ENCODE results near the gene ASCC1.
A peak's percentile ranks its signal among the peaks of the same experiment; 100 is the strongest.
"Not testable (repeated sequence)": the region's sequence is repeated elsewhere in the genome, so short reads cannot be mapped to it uniquely, and the experiment has no call there.

Gene ASCC1

DNA sequence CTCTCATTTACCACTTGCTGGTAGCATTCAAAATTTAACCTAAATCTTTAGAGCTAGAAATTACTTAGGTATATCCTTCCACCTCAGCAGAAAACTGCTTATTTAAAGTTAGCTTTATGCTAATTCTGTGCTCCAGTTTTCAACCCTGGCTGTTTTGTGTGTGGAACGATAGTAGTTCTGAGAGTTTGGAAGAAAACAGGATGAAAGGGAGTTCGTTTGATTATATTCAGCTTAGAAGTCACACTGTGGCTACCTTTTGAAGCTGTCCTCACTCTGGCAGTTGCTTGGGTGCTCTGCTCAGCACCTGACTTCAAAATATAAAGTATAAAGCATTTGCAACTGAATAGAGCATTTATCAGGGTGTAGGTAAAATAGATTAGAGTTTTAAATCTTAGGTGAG is 2.6 kb upstream of the ASCC1 start:
- Mint-ChIP-seq H3K4me3 (peak overlapping the region; percentile 25), H3K27me3 (ENCODE audit: low read depth) (no peaks in the 10 kb centered on the region), H3K4me1 (ENCODE audit: low read depth) (peaks cover 27% of the 10 kb centered on the region), H3K36me3 (ENCODE audit: low read depth) (peaks cover 10% of the 10 kb centered on the region), H3K27ac (peak overlapping the region; percentile 79), H3K9me3 (no peaks in the 10 kb centered on the region)

GRCh38 chr10:72218325-72218724 is 2.2 kb upstream of the ASCC1 start:
- Mint-ChIP-seq H3K9me3 (no peaks in the 10 kb centered on the region), H3K27ac (peak overlapping the region; percentile 79), H3K36me3 (ENCODE audit: low read depth) (peaks cover 7% of the 10 kb centered on the region), H3K27me3 (ENCODE audit: low read depth) (no peaks in the 10 kb centered on the region), H3K4me3 (peak overlapping the region; percentile 25), H3K4me1 (ENCODE audit: low read depth) (peaks cover 23% of the 10 kb centered on the region)

- not testable (repeated sequence) for H3K27ac Mint-ChIP-seq; H3K9me3 Mint-ChIP-seq; H3K27me3 Mint-ChIP-seq (ENCODE audit: low read depth); H3K4me3 Mint-ChIP-seq
- Mint-ChIP-seq H3K4me1 (ENCODE audit: low read depth) (peaks cover 20% of the 10 kb centered on the region), H3K36me3 (ENCODE audit: low read depth) (peaks cover 11% of the 10 kb centered on the region)
Observed at GRCh38 chr10:72211832-72212231, 4.2 kb downstream of the ASCC1 start.

DNA sequence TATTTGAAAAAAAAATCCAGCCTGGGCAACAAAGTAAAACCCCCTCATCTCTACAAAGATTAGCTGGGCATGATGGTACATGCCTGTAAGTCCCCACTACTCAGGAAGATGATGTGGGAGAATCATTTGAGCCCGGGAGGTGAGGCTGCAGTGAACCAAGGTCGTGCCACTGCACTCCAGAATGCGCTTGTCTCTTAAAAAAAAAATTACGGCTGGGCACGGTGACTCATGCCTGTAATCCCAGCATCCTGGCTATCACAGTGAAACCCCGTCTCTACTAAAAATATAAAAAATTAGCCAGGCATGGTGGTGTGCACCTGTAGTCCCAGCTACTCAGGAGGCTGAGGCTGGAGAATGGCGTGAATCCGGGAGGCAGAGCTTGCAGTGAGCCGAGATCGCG is 4.7 kb downstream of the ASCC1 start:
- H3K27ac Mint-ChIP-seq; H3K4me3 Mint-ChIP-seq; H3K27me3 Mint-ChIP-seq (ENCODE audit: low read depth); H3K9me3 Mint-ChIP-seq: not testable (repeated sequence)
- H3K36me3 Mint-ChIP-seq (ENCODE audit: low read depth) = peaks cover 11% of the 10 kb centered on the region
- H3K4me1 Mint-ChIP-seq (ENCODE audit: low read depth) = peaks cover 20% of the 10 kb centered on the region

DNA sequence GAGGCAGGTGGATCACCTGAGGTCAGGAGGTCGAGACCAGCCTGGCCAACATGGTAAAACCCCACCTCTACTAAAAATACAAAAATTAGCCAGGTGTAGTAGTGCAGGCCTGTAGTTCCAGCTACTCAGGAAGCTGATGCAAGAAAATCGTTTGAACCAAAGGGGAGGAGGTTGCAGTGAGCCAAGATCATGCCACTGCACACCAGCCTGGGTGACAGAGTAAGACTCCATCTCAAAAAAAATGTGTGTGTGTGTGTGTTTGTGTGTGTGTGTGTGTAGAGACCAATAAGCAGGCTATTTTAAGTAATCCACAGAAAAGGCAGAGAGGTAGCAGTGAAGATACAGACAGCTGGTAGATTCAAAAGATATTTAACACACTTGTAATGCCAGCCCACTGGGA is 7.5 kb downstream of the ASCC1 start:
- Mint-ChIP-seq H3K4me1 (ENCODE audit: low read depth) (peaks cover 25% of the 10 kb centered on the region), H3K36me3 (ENCODE audit: low read depth) (peaks cover 17% of the 10 kb centered on the region)

DNA sequence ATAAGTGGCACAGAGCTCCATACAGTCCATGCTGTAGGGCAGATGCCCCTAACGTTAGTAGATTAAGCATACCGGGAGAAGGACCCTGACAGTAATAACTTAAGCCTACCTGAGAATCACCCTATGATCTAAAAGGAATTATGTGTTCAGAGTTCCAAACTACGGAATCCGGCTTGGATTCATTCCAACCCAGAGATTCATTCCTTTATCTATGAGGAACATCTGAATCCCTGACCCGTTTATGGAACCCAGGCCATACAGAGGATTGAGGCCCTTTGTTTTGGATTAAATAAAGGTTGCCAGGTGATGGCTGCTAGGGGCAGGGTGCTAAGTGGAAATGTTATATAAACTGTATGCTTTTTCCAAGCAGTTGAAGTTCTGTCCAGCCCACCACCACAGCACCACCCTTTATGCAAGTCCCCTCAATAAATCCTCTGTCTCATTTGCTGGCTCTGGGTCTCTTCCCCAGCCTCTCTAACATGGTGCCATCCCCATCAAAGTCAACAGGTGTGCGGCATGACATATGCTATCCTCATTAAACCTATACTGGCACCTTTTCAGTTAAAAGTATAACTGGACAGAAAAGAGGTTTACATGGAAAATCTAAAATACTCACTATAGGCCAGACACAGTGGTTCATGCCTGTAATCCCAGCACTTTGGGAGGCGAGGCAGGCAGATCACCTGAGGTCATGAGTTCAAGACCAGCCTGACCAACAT is 9.4 kb downstream of the ASCC1 start:
- Mint-ChIP-seq H3K4me1 (ENCODE audit: low read depth) (peaks cover 22% of the 10 kb centered on the region), H3K36me3 (ENCODE audit: low read depth) (peaks cover 21% of the 10 kb centered on the region), H3K27me3 (ENCODE audit: low read depth) (no peaks in the 10 kb centered on the region), H3K4me3 (no peak overlapping the region), H3K27ac (no peak overlapping the region), H3K9me3 (no peaks in the 10 kb centered on the region)

More for the DNA sequence above, 7.5 kb downstream of the ASCC1 start:
- H3K9me3 Mint-ChIP-seq; H3K27me3 Mint-ChIP-seq (ENCODE audit: low read depth): not testable (repeated sequence)
- Mint-ChIP-seq H3K27ac (peak overlapping the region; percentile 91), H3K4me3 (peak overlapping the region; percentile 66)

DNA sequence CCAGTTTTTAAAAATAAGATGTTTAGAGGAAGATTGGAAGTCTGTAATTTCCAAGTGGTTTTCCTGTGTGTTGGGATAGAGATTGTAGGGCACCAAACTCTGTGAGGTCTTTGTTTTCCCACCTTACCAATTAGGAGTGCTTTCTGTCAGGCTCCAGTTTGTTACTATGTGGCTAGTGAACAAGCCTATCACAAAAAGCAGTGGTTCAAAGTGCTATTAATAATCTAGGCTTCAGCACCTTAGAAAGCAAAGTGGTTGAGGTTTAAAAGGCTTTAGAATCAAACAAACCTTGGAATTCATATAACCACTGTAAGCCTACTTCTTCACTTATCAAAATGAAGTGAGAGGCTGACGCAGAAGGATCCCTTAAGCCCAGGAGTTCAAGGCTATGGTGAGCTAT is 11.4 kb downstream of the ASCC1 start:
- H3K36me3 Mint-ChIP-seq (ENCODE audit: low read depth) = peaks cover 23% of the 10 kb centered on the region
- peaks cover under 1% of the 10 kb centered on the region for H3K9me3 Mint-ChIP-seq
- H3K27me3 Mint-ChIP-seq (ENCODE audit: low read depth) = no peaks in the 10 kb centered on the region
- no peak overlapping the region for H3K4me3 Mint-ChIP-seq
- H3K4me1 Mint-ChIP-seq (ENCODE audit: low read depth) = peaks cover 17% of the 10 kb centered on the region
- no peak overlapping the region for H3K27ac Mint-ChIP-seq

DNA sequence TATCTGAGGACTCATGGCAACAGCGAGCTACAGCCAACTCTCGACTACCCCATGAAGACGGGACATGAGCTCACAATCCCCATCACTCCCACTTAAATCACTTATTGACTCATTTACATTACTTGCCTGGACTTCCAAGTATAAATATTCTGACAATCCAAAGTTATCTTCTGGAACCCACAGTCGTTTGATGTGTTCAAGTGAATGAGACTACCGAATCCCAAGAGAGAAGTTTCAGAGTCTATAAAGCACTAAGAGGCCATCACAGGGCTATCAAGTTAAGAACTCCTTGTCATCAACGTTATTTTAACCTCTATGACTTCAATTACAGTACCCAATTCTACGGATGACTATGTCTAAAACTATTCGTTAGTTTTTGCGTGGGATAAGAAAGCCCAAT is 11.8 kb downstream of the ASCC1 start:
- Mint-ChIP-seq H3K36me3 (ENCODE audit: low read depth) (peaks cover 25% of the 10 kb centered on the region), H3K27ac (no peak overlapping the region), H3K27me3 (ENCODE audit: low read depth) (no peaks in the 10 kb centered on the region), H3K4me1 (ENCODE audit: low read depth) (peaks cover 17% of the 10 kb centered on the region), H3K4me3 (no peak overlapping the region), H3K9me3 (peaks cover 3% of the 10 kb centered on the region)

DNA sequence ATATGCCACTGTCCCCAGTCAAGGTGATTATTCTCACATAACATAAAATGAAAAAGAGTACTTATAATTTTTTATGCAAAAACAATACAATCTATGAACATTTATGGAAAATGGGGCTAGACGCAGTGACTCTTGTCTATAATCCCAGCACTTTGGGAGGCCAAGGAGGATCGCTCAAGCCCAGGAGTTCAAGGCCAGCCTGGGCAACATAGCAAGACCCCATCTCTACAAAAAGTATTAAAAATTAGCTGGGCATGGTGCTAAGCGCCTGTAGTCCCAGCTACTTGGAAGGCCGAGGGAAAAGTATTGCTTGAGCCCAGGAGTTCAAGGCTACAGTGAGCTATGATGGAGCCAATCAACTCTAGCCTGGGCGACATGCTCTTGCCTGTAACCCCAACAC is 14.8 kb downstream of the ASCC1 start:
- H3K36me3 Mint-ChIP-seq (ENCODE audit: low read depth) = peaks cover 23% of the 10 kb centered on the region
- peaks cover 3% of the 10 kb centered on the region for H3K9me3 Mint-ChIP-seq
- no peaks in the 10 kb centered on the region for H3K27me3 Mint-ChIP-seq (ENCODE audit: low read depth)
- peaks cover 4% of the 10 kb centered on the region for H3K4me1 Mint-ChIP-seq (ENCODE audit: low read depth)
- H3K27ac Mint-ChIP-seq = no peak overlapping the region
- H3K4me3 Mint-ChIP-seq = no peak overlapping the region

DNA sequence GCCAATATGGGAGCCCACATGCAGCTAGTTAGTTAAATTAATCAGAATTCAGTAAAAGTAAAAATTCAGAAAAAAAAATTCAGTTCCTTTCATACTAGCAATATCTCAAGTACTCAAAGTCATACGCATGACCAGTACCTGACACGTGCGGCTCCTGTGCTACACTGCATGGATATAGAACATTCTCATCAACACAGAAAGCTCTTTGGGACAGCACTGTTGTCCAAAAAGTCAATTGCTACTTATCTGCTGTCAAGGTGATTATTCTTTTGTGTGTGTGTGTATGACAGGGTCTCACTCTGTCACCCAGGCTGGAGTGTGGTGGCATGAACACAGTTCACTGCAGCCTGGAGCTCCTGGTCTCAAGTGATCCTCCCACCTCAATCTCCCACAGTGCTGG is 15.2 kb downstream of the ASCC1 start:
- Mint-ChIP-seq H3K4me1 (ENCODE audit: low read depth) (peaks cover 4% of the 10 kb centered on the region), H3K9me3 (peaks cover 3% of the 10 kb centered on the region), H3K27ac (no peak overlapping the region), H3K4me3 (no peak overlapping the region), H3K36me3 (ENCODE audit: low read depth) (peaks cover 23% of the 10 kb centered on the region), H3K27me3 (ENCODE audit: low read depth) (no peaks in the 10 kb centered on the region)

DNA sequence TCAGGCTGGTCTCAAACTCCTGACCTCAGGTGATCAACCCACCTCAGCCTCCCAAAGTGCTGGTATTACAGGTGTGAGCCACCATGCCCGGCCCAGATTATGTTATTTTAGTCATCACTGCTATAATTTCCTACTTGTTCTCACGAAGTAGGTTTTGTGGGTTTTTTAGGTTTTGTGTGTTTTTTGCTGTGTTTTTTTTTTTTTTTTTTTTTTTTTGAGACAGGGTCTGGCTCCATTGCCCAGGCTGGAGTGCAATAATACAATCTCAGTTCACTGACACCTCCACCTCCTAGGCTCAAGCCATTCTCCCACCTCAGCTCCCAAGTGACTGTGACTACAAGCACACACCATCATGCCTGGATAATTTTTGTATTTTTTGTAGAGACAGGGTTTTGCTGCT is 21.1 kb downstream of the ASCC1 start:
- H3K4me1 Mint-ChIP-seq (ENCODE audit: low read depth) = peaks cover 2% of the 10 kb centered on the region
- no peak overlapping the region for H3K27ac Mint-ChIP-seq
- H3K36me3 Mint-ChIP-seq (ENCODE audit: low read depth) = peaks cover 18% of the 10 kb centered on the region
- H3K27me3 Mint-ChIP-seq (ENCODE audit: low read depth) = no peaks in the 10 kb centered on the region
- H3K4me3 Mint-ChIP-seq = no peak overlapping the region
- H3K9me3 Mint-ChIP-seq = peaks cover 3% of the 10 kb centered on the region

- Mint-ChIP-seq H3K36me3 (ENCODE audit: low read depth) (peaks cover 30% of the 10 kb centered on the region), H3K27ac (no peak overlapping the region), H3K4me1 (ENCODE audit: low read depth) (peaks cover 4% of the 10 kb centered on the region), H3K27me3 (ENCODE audit: low read depth) (no peaks in the 10 kb centered on the region), H3K9me3 (peaks cover 12% of the 10 kb centered on the region), H3K4me3 (no peak overlapping the region)
Observed at GRCh38 chr10:72186982-72187330, 29.1 kb downstream of the ASCC1 start.

DNA sequence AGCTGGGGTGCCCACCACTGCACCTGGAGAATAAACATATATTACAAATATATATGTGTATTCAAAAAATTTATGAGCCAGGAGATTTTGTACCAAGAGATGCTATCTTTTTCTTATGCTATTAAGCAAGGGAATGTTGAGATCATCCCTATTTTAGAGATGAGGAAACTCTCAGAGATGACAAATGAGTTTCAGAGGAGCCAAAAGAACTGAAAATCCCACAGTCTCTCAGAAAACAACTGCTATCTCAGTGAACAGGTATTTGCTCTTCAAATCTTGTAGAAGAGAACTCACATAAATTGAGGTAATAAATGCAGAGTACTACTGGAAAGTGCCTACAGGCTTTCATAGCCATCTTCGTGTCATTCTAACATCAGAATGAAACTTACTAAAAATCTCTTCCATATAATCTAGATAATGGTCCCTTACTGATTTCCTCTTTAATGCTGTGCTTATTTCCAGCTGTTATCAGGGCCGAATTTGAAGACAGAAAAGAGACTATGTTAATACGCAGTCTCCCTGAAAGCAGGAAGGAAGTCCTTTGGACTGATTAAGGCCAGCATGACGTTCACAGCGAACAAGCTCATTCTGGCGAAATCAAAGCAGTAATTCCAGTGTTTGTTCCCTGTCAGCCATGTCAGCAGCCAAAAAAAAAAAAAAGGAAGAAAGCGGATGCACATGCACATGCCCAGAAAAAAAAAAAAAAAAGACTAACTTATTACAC is 29.7 kb downstream of the ASCC1 start:
- peaks cover 12% of the 10 kb centered on the region for H3K9me3 Mint-ChIP-seq
- no peak overlapping the region for H3K4me3 Mint-ChIP-seq
- peaks cover 30% of the 10 kb centered on the region for H3K36me3 Mint-ChIP-seq (ENCODE audit: low read depth)
- H3K27me3 Mint-ChIP-seq (ENCODE audit: low read depth) = no peaks in the 10 kb centered on the region
- H3K4me1 Mint-ChIP-seq (ENCODE audit: low read depth) = peaks cover 4% of the 10 kb centered on the region
- H3K27ac Mint-ChIP-seq = no peak overlapping the region

- Mint-ChIP-seq H3K9me3 (peaks cover 12% of the 10 kb centered on the region), H3K4me3 (no peak overlapping the region), H3K36me3 (ENCODE audit: low read depth) (peaks cover 33% of the 10 kb centered on the region), H3K27me3 (ENCODE audit: low read depth) (no peaks in the 10 kb centered on the region), H3K4me1 (ENCODE audit: low read depth) (peaks cover 4% of the 10 kb centered on the region), H3K27ac (no peak overlapping the region)
Observed at GRCh38 chr10:72184156-72184555, 31.9 kb downstream of the ASCC1 start.

GRCh38 chr10:72177454-72177853 is 38.6 kb downstream of the ASCC1 start:
- H3K4me1 Mint-ChIP-seq (ENCODE audit: low read depth) = peaks cover 12% of the 10 kb centered on the region

More at GRCh38 chr10:72177454-72177853, 38.6 kb downstream of the ASCC1 start:
- Mint-ChIP-seq H3K36me3 (ENCODE audit: low read depth) (peaks cover 17% of the 10 kb centered on the region), H3K27me3 (ENCODE audit: low read depth) (no peaks in the 10 kb centered on the region), H3K9me3 (no peaks in the 10 kb centered on the region), H3K4me3 (no peak overlapping the region), H3K27ac (no peak overlapping the region)

Measured in T-helper 1 cell treated with Interleukin-12 subunit alpha and Interleukin-12 subunit beta and Interleukin-4 antibody, amounts not matched to agents 30 μg/mL and 1 μg/mL, for 36 hours (primary cell).